ENCODE measurements around the gene FAAH2. TPM values are rescaled to one million over a fixed set of nuclear protein-coding genes. Genes with fewer than 3 reads are reported as not detected.

The FAAH2 gene
- polyA plus RNA-seq, 2 donors, result 5.7 to 7.6 TPM

DNA sequence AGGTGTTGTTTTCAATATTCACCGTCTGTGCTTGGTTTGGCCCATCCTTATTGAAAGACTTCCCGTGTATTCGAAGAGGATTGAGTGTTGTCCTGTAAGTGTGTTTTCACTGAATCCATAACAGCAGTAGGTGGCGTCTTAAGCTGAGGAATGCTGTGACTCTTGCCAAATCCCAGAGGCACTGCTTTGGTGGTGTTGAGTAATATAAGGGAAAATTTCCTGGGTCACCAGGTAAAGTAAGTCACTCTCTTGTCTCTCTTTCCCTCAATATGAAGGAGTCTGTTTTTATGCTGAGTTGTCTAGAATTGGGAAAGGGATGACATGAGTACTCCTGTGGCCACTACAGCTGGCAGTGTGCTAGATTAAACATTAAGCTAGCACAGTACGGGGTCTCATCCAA, 158.6 kb downstream of the FAAH2 start:
- H3K27ac ChIP-seq (ENCODE audit: low read depth in 2 of 2, low read length in 1 of 2), result no peak overlapping the region
- whole genome bisulfite sequencing, 2 donors, result 67 to 71% methylated on average over 5 of the region's 5 CpGs
- H3K4me1 ChIP-seq (ENCODE audit: control insufficient read depth in 2 of 2, insufficient read depth in 2 of 2, low read length in 1 of 2), result no peaks in the 10 kb centered on the region
- H3K27me3 ChIP-seq (ENCODE audit: control insufficient read depth in 1 of 2, insufficient read depth in 2 of 2, low read length in 2 of 2), result peaks cover 0 to 2% of the 10 kb centered on the region in 2 donors
- H3K4me3 ChIP-seq (ENCODE audit: low read depth in 1 of 2, low read length in 2 of 2), result no peak overlapping the region
- H3K9me3 ChIP-seq (ENCODE audit: control insufficient read depth in 2 of 2, insufficient read depth in 1 of 2, low read depth in 1 of 2, low read length in 1 of 2), result peaks cover 0 to 2% of the 10 kb centered on the region in 2 donors
- no peaks in the 10 kb centered on the region for H3K36me3 ChIP-seq (ENCODE audit: control insufficient read depth in 2 of 2, insufficient read depth in 2 of 2, low read length in 1 of 2)

- no peak overlapping the region for H3K27ac ChIP-seq (ENCODE audit: low read depth in 2 of 2, low read length in 1 of 2)
- H3K9me3 ChIP-seq (ENCODE audit: control insufficient read depth in 2 of 2, insufficient read depth in 1 of 2, low read depth in 1 of 2, low read length in 1 of 2), result peaks cover 0 to 2% of the 10 kb centered on the region in 2 donors
- no peaks in the 10 kb centered on the region for H3K4me1 ChIP-seq (ENCODE audit: control insufficient read depth in 2 of 2, insufficient read depth in 2 of 2, low read length in 1 of 2)
- WGBS, 2 donors, result 78 to 90% methylated on average over 1 of the region's 1 CpG
- no peak overlapping the region for H3K4me3 ChIP-seq (ENCODE audit: low read depth in 1 of 2, low read length in 2 of 2)
- H3K36me3 ChIP-seq (ENCODE audit: control insufficient read depth in 2 of 2, insufficient read depth in 2 of 2, low read length in 1 of 2), result no peaks in the 10 kb centered on the region
- H3K27me3 ChIP-seq (ENCODE audit: control insufficient read depth in 1 of 2, insufficient read depth in 2 of 2, low read length in 2 of 2), result peaks cover 0 to 2% of the 10 kb centered on the region in 2 donors
These were observed 159.3 kb downstream of the FAAH2 start for GRCh38 chrX:57445832-57446231.

GRCh38 chrX:57447856-57448255, 161.3 kb downstream of the FAAH2 start:
- no peaks in the 10 kb centered on the region for H3K4me1 ChIP-seq (ENCODE audit: control insufficient read depth in 2 of 2, insufficient read depth in 2 of 2, low read length in 1 of 2)
- no peak overlapping the region for H3K27ac ChIP-seq (ENCODE audit: low read depth in 2 of 2, low read length in 1 of 2)
- H3K9me3 ChIP-seq (ENCODE audit: control insufficient read depth in 2 of 2, insufficient read depth in 1 of 2, low read depth in 1 of 2, low read length in 1 of 2), result peaks cover 0 to 2% of the 10 kb centered on the region in 2 donors
- H3K27me3 ChIP-seq (ENCODE audit: control insufficient read depth in 1 of 2, insufficient read depth in 2 of 2, low read length in 2 of 2), result peaks cover 0 to 2% of the 10 kb centered on the region in 2 donors
- no peaks in the 10 kb centered on the region for H3K36me3 ChIP-seq (ENCODE audit: control insufficient read depth in 2 of 2, insufficient read depth in 2 of 2, low read length in 1 of 2)
- 58 to 77% methylated on average over 2 of the region's 2 CpGs for WGBS, 2 donors
- H3K4me3 ChIP-seq (ENCODE audit: low read depth in 1 of 2, low read length in 2 of 2), result no peak overlapping the region

DNA sequence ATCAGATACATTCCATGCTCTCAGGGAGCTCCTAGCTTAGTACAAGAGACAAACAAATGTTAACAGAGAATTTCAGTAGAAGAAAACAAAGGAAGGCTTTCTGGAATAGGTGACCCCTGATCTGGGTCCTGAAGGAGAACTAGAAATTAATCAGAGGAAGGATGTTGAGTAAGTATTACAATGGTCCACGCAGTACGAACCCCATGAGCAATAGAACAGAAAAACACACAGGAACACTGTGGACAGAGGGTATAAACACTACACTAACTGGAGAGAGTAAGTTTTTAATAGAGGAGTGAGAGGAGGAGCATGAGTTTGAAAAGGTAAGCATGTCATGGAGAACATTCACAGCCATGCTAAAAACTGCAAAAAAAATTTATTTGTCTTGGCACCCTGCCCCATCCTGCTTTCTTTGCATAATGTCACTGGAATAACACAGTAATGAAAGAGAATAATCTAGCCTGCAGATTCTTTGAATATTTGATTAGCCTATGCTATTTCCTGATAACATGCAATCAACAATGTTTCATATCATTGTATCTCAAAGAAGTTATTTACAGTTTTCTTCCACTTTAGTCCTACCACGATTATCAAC, 165.0 kb downstream of the FAAH2 start:
- Histone ChIP-seq H3K4me1 (ENCODE audit: control insufficient read depth in 2 of 2, insufficient read depth in 2 of 2, low read length in 1 of 2) (no peaks in the 10 kb centered on the region), H3K27ac (ENCODE audit: low read depth in 2 of 2, low read length in 1 of 2) (no peak overlapping the region), H3K4me3 (ENCODE audit: low read depth in 1 of 2, low read length in 2 of 2) (no peak overlapping the region), H3K27me3 (ENCODE audit: control insufficient read depth in 1 of 2, insufficient read depth in 2 of 2, low read length in 2 of 2) (peaks cover 0 to 2% of the 10 kb centered on the region in 2 donors), H3K9me3 (ENCODE audit: control insufficient read depth in 2 of 2, insufficient read depth in 1 of 2, low read depth in 1 of 2, low read length in 1 of 2) (no peaks in the 10 kb centered on the region), H3K36me3 (ENCODE audit: control insufficient read depth in 2 of 2, insufficient read depth in 2 of 2, low read length in 1 of 2) (no peaks in the 10 kb centered on the region)
- WGBS, 2 donors, result 53 to 77% methylated on average over 3 of the region's 3 CpGs

GRCh38 chrX:57453901-57454300, 167.4 kb downstream of the FAAH2 start:
- Histone ChIP-seq H3K4me1 (ENCODE audit: control insufficient read depth in 2 of 2, insufficient read depth in 2 of 2, low read length in 1 of 2) (no peaks in the 10 kb centered on the region), H3K27me3 (ENCODE audit: control insufficient read depth in 1 of 2, insufficient read depth in 2 of 2, low read length in 2 of 2) (peaks cover 0 to 2% of the 10 kb centered on the region in 2 donors), H3K9me3 (ENCODE audit: control insufficient read depth in 2 of 2, insufficient read depth in 1 of 2, low read depth in 1 of 2, low read length in 1 of 2) (peaks cover 0 to 5% of the 10 kb centered on the region in 2 donors), H3K36me3 (ENCODE audit: control insufficient read depth in 2 of 2, insufficient read depth in 2 of 2, low read length in 1 of 2) (no peaks in the 10 kb centered on the region), H3K27ac (ENCODE audit: low read depth in 2 of 2, low read length in 1 of 2) (no peak overlapping the region), H3K4me3 (ENCODE audit: low read depth in 1 of 2, low read length in 2 of 2) (no peak overlapping the region)
- WGBS, 2 donors, result 36 to 58% methylated on average over 4 of the region's 4 CpGs

DNA sequence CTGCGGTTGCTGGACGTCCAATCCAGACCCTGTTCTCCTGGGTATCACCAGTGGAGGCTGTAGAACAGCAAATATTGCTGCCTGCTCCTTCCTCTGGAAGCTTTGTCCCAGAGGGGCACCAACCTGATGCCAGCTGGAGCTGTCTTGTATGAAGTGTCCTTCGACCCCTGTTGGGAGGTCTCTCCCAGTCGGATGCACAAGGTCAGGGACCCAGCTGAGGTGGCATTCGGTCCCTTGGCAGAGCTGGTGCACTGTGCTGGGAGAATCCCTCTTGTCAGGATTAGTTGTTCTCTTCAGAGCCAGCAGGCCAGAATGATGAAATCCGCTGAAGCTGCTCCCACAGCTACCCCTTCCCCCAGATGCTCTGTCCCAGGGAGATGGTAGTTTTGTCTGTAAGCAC, 195.0 kb downstream of the FAAH2 start:
- Histone ChIP-seq H3K4me3 (ENCODE audit: low read depth in 1 of 2, low read length in 2 of 2) (no peak overlapping the region), H3K9me3 (ENCODE audit: control insufficient read depth in 2 of 2, insufficient read depth in 1 of 2, low read depth in 1 of 2, low read length in 1 of 2) (peaks cover 5 to 8% of the 10 kb centered on the region in 2 donors)
- WGBS, 2 donors, result 84 to 86% methylated on average over 6 of the region's 6 CpGs

GRCh38 chrX:57516491-57516890, 230.0 kb downstream of the FAAH2 start:
- Histone ChIP-seq H3K27ac (ENCODE audit: low read depth in 2 of 2, low read length in 1 of 2) (no peak overlapping the region), H3K27me3 (ENCODE audit: control insufficient read depth in 1 of 2, insufficient read depth in 2 of 2, low read length in 2 of 2) (no peaks in the 10 kb centered on the region), H3K36me3 (ENCODE audit: control insufficient read depth in 2 of 2, insufficient read depth in 2 of 2, low read length in 1 of 2) (no peaks in the 10 kb centered on the region), H3K9me3 (ENCODE audit: control insufficient read depth in 2 of 2, insufficient read depth in 1 of 2, low read depth in 1 of 2, low read length in 1 of 2) (peaks cover 3% of the 10 kb centered on the region in 2 donors), H3K4me3 (ENCODE audit: low read depth in 1 of 2, low read length in 2 of 2) (no peak overlapping the region), H3K4me1 (ENCODE audit: control insufficient read depth in 2 of 2, insufficient read depth in 2 of 2, low read length in 1 of 2) (no peaks in the 10 kb centered on the region)
- WGBS, 2 donors, result 69 to 90% methylated on average over 5 of the region's 5 CpGs

More for the DNA sequence above, 195.0 kb downstream of the FAAH2 start:
- Histone ChIP-seq H3K4me1 (ENCODE audit: control insufficient read depth in 2 of 2, insufficient read depth in 2 of 2, low read length in 1 of 2) (no peaks in the 10 kb centered on the region), H3K36me3 (ENCODE audit: control insufficient read depth in 2 of 2, insufficient read depth in 2 of 2, low read length in 1 of 2) (no peaks in the 10 kb centered on the region), H3K27ac (ENCODE audit: low read depth in 2 of 2, low read length in 1 of 2) (no peak overlapping the region), H3K27me3 (ENCODE audit: control insufficient read depth in 1 of 2, insufficient read depth in 2 of 2, low read length in 2 of 2) (no peaks in the 10 kb centered on the region)

DNA sequence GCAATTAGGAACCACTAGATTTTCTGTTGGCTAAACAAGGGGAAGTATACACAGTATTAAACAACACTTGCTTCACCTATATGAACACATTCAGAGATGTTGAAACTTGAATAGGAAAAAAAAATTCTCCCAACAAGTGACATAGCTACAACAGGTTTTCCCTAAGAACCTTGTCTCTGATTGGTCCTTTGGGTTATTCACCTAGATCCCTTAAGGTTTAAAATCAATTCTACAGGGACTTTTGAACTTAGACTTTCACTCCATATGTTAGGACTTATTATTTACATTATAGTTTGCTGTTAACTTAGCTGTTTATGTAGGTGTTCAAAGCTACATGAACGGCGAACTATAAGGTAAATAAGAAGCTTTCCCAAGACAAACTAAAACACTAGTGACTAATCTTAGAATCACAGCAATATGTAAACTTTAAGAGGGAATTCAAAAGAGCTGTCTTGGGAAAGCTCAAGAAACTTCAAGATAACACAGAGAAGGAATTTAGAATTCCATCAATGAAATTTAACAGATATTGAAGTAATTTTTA, 233.1 kb downstream of the FAAH2 start:
- Histone ChIP-seq H3K36me3 (ENCODE audit: control insufficient read depth in 2 of 2, insufficient read depth in 2 of 2, low read length in 1 of 2) (no peaks in the 10 kb centered on the region), H3K27me3 (ENCODE audit: control insufficient read depth in 1 of 2, insufficient read depth in 2 of 2, low read length in 2 of 2) (no peaks in the 10 kb centered on the region), H3K27ac (ENCODE audit: low read depth in 2 of 2, low read length in 1 of 2) (no peak overlapping the region), H3K9me3 (ENCODE audit: control insufficient read depth in 2 of 2, insufficient read depth in 1 of 2, low read depth in 1 of 2, low read length in 1 of 2) (peaks cover 3% of the 10 kb centered on the region in 2 donors), H3K4me1 (ENCODE audit: control insufficient read depth in 2 of 2, insufficient read depth in 2 of 2, low read length in 1 of 2) (no peaks in the 10 kb centered on the region), H3K4me3 (ENCODE audit: low read depth in 1 of 2, low read length in 2 of 2) (no peak overlapping the region)
- 49 to 51% methylated on average over 2 of the region's 2 CpGs for WGBS, 2 donors

- H3K27ac ChIP-seq (ENCODE audit: low read depth in 2 of 2, low read length in 1 of 2), result no peak overlapping the region
- H3K4me1 ChIP-seq (ENCODE audit: control insufficient read depth in 2 of 2, insufficient read depth in 2 of 2, low read length in 1 of 2), result no peaks in the 10 kb centered on the region
- H3K9me3 ChIP-seq (ENCODE audit: control insufficient read depth in 2 of 2, insufficient read depth in 1 of 2, low read depth in 1 of 2, low read length in 1 of 2), result no peaks in the 10 kb centered on the region
- no peaks in the 10 kb centered on the region for H3K36me3 ChIP-seq (ENCODE audit: control insufficient read depth in 2 of 2, insufficient read depth in 2 of 2, low read length in 1 of 2)
- H3K27me3 ChIP-seq (ENCODE audit: control insufficient read depth in 1 of 2, insufficient read depth in 2 of 2, low read length in 2 of 2), result no peaks in the 10 kb centered on the region
- H3K4me3 ChIP-seq (ENCODE audit: low read depth in 1 of 2, low read length in 2 of 2), result no peak overlapping the region
- 33 to 76% methylated on average over 1 of the region's 1 CpG for WGBS, 2 donors
These were observed 242.3 kb downstream of the FAAH2 start for GRCh38 chrX:57528670-57529255.

Measured in esophagus (tissue), 2 donors.